Neural progenitor cell (in vitro differentiated cells): ENCODE data around the gene EPHB1. TPM values are rescaled to one million over a fixed set of nuclear protein-coding genes. Genes with fewer than 3 reads are reported as not detected.

ENCODE experiments used
- DNase-seq: peaks from one replicate; pipeline ENCODE4 v3.0.0-alpha.2; 2016; ENCODE audit warnings: low spot score
- H2AFZ ChIP-seq: fragments of 200-600 bp; sonication (generic); replicated peaks from 2 replicates; pipeline ENCODE4 v1.6.1; 2016; ENCODE audit warnings: antibody characterized with exemption
- H3F3A ChIP-seq: fragments of 200-600 bp; sonication (generic); 2 replicates; pipeline ENCODE4 v1.6.1; 2016; ENCODE audit warnings: antibody characterized with exemption, low read depth
- H3K27ac ChIP-seq: fragments of 200-600 bp; sonication (generic); 2 replicates; pipeline ENCODE4 v1.5.1; 2016; ENCODE audit warnings: mild to moderate bottlenecking
- H3K27me3 ChIP-seq: fragments of 200-600 bp; sonication (generic); 2 replicates; pipeline ENCODE4 v1.6.1; 2016; ENCODE audit warnings: mild to moderate bottlenecking, moderate library complexity
- H3K36me3 ChIP-seq: fragments of 200-600 bp; sonication (generic); 2 replicates; pipeline ENCODE4 v1.5.1; 2016
- H3K4me1 ChIP-seq: fragments of 200-600 bp; sonication (generic); 2 replicates; pipeline ENCODE4 v1.6.1; 2016; ENCODE audit warnings: mixed run types
- H3K4me2 ChIP-seq: fragments of 200-600 bp; sonication (generic); 2 replicates; pipeline ENCODE4 v1.6.1; 2016
- H3K4me3 ChIP-seq: fragments of 200-600 bp; sonication (generic); 2 replicates; pipeline ENCODE4 v1.5.1; 2016
- H3K79me2 ChIP-seq: fragments of 200-600 bp; sonication (generic); 2 replicates; pipeline ENCODE4 v1.6.1; 2016; ENCODE audit warnings: low read depth
- H3K9ac ChIP-seq: fragments of 200-600 bp; sonication (generic); 2 replicates; pipeline ENCODE4 v1.6.1; 2016
- H3K9me3 ChIP-seq: fragments of 200-600 bp; sonication (generic); 2 replicates; pipeline ENCODE4 v1.5.1; 2016; ENCODE audit warnings: low read depth
- H4K20me1 ChIP-seq: fragments of 200-600 bp; sonication (generic); 2 replicates; pipeline ENCODE4 v1.6.1; 2016; ENCODE audit warnings: low read depth
- H3K27ac Mint-ChIP-seq: 3 replicates; pipeline ENCODE4 v1.8.0; 2021; ENCODE audit warnings: mixed read lengths
- H3K27me3 Mint-ChIP-seq: 2 replicates; pipeline ENCODE4 v1.8.0; 2022; ENCODE audit warnings: low read depth, mild to moderate bottlenecking, inconsistent platforms, moderate library complexity, mixed read lengths; ENCODE audit not compliant: insufficient read depth
- H3K36me3 Mint-ChIP-seq: 3 replicates; pipeline ENCODE4 v1.8.0; 2021; ENCODE audit warnings: mixed read lengths
- H3K4me1 Mint-ChIP-seq: 3 replicates; pipeline ENCODE4 v1.8.0; 2021; ENCODE audit warnings: mixed read lengths
- H3K4me3 Mint-ChIP-seq: 3 replicates; pipeline ENCODE4 v1.8.0; 2021; ENCODE audit warnings: mild to moderate bottlenecking, moderate library complexity, mixed read lengths
- H3K9me3 Mint-ChIP-seq: 3 replicates; pipeline ENCODE4 v1.8.0; 2020; ENCODE audit warnings: mixed read lengths
- EZH2 ChIP-seq: fragments of 200-600 bp; sonication (generic); IDR thresholded peaks from 2 replicates; pipeline ENCODE4 v1.6.1; 2017; ENCODE audit warnings: antibody characterized with exemption, mild to moderate bottlenecking, moderate library complexity
- EZH2phosphoT487 ChIP-seq: fragments of 200-600 bp; sonication (generic); IDR thresholded peaks from 2 replicates; pipeline ENCODE4 v1.6.1; 2017; ENCODE audit warnings: antibody characterized with exemption
- total RNA-seq: library from RNA; depleted of rRNA; stranded (reverse); fragments of >200 nt; gene quantifications from 2 replicates; pipeline ENCODE4 v1.2.3, GENCODE V29; 2015; ENCODE audit warnings: low replicate concordance
- TF ChIP-seq, protein P1 (sequence below): fragments of 200-600 bp; sonication (generic); IDR thresholded peaks from 2 replicates; pipeline ENCODE4 v1.5.1; 2017; ENCODE audit warnings: antibody characterized with exemption, mild to moderate bottlenecking

Gene EPHB1
- total RNA-seq, 1 donor from 2014 or later = 9.1 TPM

GRCh38 chr3:134904776-134905646, 110.0 kb downstream of the EPHB1 start:
- Histone ChIP-seq H4K20me1 (peaks cover 32% of the 10 kb centered on the region), H3K4me3 (no peak overlapping the region), H2AFZ (no peak overlapping the region), H3K9ac (no peak overlapping the region), H3F3A (no peaks in the 10 kb centered on the region), H3K27ac (no peak overlapping the region), H3K9me3 (no peaks in the 10 kb centered on the region), H3K4me2 (no peak overlapping the region), H3K36me3 (no peaks in the 10 kb centered on the region), H3K27me3 (no peaks in the 10 kb centered on the region), H3K79me2 (no peaks in the 10 kb centered on the region), H3K4me1 (peaks cover 21% of the 10 kb centered on the region)
- H3K36me3 Mint-ChIP-seq = no peaks in the 10 kb centered on the region
- TF ChIP-seq, protein P1, sequence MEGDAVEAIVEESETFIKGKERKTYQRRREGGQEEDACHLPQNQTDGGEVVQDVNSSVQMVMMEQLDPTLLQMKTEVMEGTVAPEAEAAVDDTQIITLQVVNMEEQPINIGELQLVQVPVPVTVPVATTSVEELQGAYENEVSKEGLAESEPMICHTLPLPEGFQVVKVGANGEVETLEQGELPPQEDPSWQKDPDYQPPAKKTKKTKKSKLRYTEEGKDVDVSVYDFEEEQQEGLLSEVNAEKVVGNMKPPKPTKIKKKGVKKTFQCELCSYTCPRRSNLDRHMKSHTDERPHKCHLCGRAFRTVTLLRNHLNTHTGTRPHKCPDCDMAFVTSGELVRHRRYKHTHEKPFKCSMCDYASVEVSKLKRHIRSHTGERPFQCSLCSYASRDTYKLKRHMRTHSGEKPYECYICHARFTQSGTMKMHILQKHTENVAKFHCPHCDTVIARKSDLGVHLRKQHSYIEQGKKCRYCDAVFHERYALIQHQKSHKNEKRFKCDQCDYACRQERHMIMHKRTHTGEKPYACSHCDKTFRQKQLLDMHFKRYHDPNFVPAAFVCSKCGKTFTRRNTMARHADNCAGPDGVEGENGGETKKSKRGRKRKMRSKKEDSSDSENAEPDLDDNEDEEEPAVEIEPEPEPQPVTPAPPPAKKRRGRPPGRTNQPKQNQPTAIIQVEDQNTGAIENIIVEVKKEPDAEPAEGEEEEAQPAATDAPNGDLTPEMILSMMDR = no peak
- no peak for TF ChIP-seq EZH2phosphoT487
- no peak for TF ChIP-seq EZH2
- no peak overlapping the region for H3K4me3 Mint-ChIP-seq
- H3K9me3 Mint-ChIP-seq = no peaks in the 10 kb centered on the region
- H3K27me3 Mint-ChIP-seq = no peaks in the 10 kb centered on the region
- no peak overlapping the region for H3K27ac Mint-ChIP-seq
- peaks cover 29% of the 10 kb centered on the region for H3K4me1 Mint-ChIP-seq
- DNase-seq = peak; percentile 34

DNA sequence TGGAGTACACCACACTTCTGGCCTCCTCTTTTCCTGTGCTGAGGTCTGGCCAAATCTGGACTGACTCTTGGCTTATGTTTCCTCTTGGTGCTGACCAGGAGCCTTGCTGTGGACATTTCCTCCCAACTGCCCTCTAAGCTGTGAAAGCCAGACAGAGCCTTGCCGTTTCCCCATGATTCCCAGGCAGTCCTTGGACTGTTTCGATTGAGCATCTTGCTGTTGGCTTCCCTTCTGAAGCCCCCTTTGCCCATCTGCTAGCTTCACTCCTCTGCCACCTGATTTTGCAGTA, 110.5 kb downstream of the EPHB1 start:
- H3K4me1 ChIP-seq = peaks cover 21% of the 10 kb centered on the region
- H3K9me3 ChIP-seq = no peaks in the 10 kb centered on the region
- no peak for TF ChIP-seq EZH2phosphoT487
- no peak for TF ChIP-seq EZH2
- TF ChIP-seq, protein P1 = no peak
- Mint-ChIP-seq H3K9me3 (no peaks in the 10 kb centered on the region), H3K27me3 (no peaks in the 10 kb centered on the region), H3K36me3 (no peaks in the 10 kb centered on the region), H3K4me1 (peaks cover 29% of the 10 kb centered on the region), H3K4me3 (no peak overlapping the region), H3K27ac (no peak overlapping the region)
- no peak overlapping the region for H3K27ac ChIP-seq
- H3K27me3 ChIP-seq = no peaks in the 10 kb centered on the region
- H3K79me2 ChIP-seq = no peaks in the 10 kb centered on the region
- no peak for DNase-seq
- no peak overlapping the region for H3K4me2 ChIP-seq
- H3F3A ChIP-seq = no peaks in the 10 kb centered on the region
- peaks cover 32% of the 10 kb centered on the region for H4K20me1 ChIP-seq
- no peak overlapping the region for H3K9ac ChIP-seq
- H3K4me3 ChIP-seq = no peak overlapping the region
- no peak overlapping the region for H2AFZ ChIP-seq
- H3K36me3 ChIP-seq = no peaks in the 10 kb centered on the region

- H3K27ac Mint-ChIP-seq = no peak overlapping the region
- H3K27ac ChIP-seq = no peak overlapping the region
These were observed 113.2 kb downstream of the EPHB1 start for GRCh38 chr3:134908271-134908670.

More at GRCh38 chr3:134908271-134908670, 113.2 kb downstream of the EPHB1 start:
- Histone ChIP-seq H3F3A (no peaks in the 10 kb centered on the region), H2AFZ (no peak overlapping the region), H4K20me1 (peaks cover 22% of the 10 kb centered on the region), H3K4me1 (peaks cover 21% of the 10 kb centered on the region), H3K27me3 (no peaks in the 10 kb centered on the region), H3K79me2 (no peaks in the 10 kb centered on the region), H3K4me2 (no peak overlapping the region), H3K9me3 (no peaks in the 10 kb centered on the region), H3K9ac (no peak overlapping the region), H3K4me3 (no peak overlapping the region), H3K36me3 (no peaks in the 10 kb centered on the region)
- no peak overlapping the region for H3K4me3 Mint-ChIP-seq
- no peaks in the 10 kb centered on the region for H3K9me3 Mint-ChIP-seq
- H3K36me3 Mint-ChIP-seq = no peaks in the 10 kb centered on the region
- peaks cover 29% of the 10 kb centered on the region for H3K4me1 Mint-ChIP-seq
- TF ChIP-seq, protein P1 = no peak
- TF ChIP-seq EZH2phosphoT487 (no peak), EZH2 (no peak)
- DNase-seq = no peak
- H3K27me3 Mint-ChIP-seq = peaks cover 3% of the 10 kb centered on the region
